Right lung (tissue), 5 donors: Measurements from ENCODE around the gene ZNF124. TPM values are rescaled to one million over a fixed set of nuclear protein-coding genes. Genes with fewer than 3 reads are reported as not detected.

Source experiments
- DNase-seq, 2 donors: peaks; one replicate each; pipeline ENCODE4 v3.0.0-alpha.2; 2013
- polyA plus RNA-seq, 5 donors: library from polyadenylated mRNA; unstranded; fragments of 120-200 nt; gene quantifications; one replicate each; pipeline versions ENCODE4 v1.2.1 to v1.2.3, GENCODE V29; 2013; ENCODE audit warnings: inconsistent platforms in 1 of 5, low replicate concordance in 1 of 5; ENCODE audit not compliant: insufficient read length in 5 of 5, insufficient read depth in 1 of 5

Gene ZNF124
- polyA plus RNA-seq, 5 donors: 12.4 to 16.0 (median 14.7) TPM

GRCh38 chr1:247113733-247114271, 58.0 kb downstream of the ZNF124 start:
- no peak for DNase-seq

- no peak for DNase-seq
These were observed 58.7 kb downstream of the ZNF124 start for GRCh38 chr1:247113094-247113497.

- DNase-seq: peak in 1 of 2 donors; percentile 3
These were observed 59.4 kb downstream of the ZNF124 start for GRCh38 chr1:247112479-247112781.

GRCh38 chr1:247111700-247112478, 59.9 kb downstream of the ZNF124 start:
- peak; percentile 60 to 64 for DNase-seq

- DNase-seq: no peak
These were observed 60.5 kb downstream of the ZNF124 start for GRCh38 chr1:247111259-247111699.

- no peak for DNase-seq
These were observed 61.1 kb downstream of the ZNF124 start for GRCh38 chr1:247110627-247111258.

- no peak for DNase-seq
These were observed 64.1 kb downstream of the ZNF124 start for GRCh38 chr1:247107694-247108093.

- DNase-seq: no peak
These were observed 65.9 kb downstream of the ZNF124 start for GRCh38 chr1:247105966-247106365.

Other genes starting within 250 kb of the ZNF124 start
- gene AHCTF1, start 240.1 kb downstream of the ZNF124 start, polyA plus RNA-seq: 10 to 100 TPM; 38.9 to 54.3 (median 49.5) TPM
- 1 to 10 TPM; 2.1 to 6.0 (median 4.0) TPM for gene ZNF695, start 164.0 kb downstream of the ZNF124 start, polyA plus RNA-seq
- 1 to 10 TPM; 4.8 to 8.4 (median 5.5) TPM for gene ZNF670, start 93.2 kb downstream of the ZNF124 start, polyA plus RNA-seq
- gene ZNF669, start 67.7 kb downstream of the ZNF124 start, polyA plus RNA-seq: 10 to 100 TPM in 3 of 5 donors, 1 to 10 TPM in 2; 7.4 to 14.8 (median 10.7) TPM
- gene VN1R5, start 84.1 kb upstream of the ZNF124 start, polyA plus RNA-seq: under 1 TPM in 1 of 5 donors, not detected in 4; 0.09 TPM
- gene ZNF496, start 159.8 kb upstream of the ZNF124 start, polyA plus RNA-seq: 10 to 100 TPM; 28.5 to 40.5 (median 37.4) TPM
- 1 to 10 TPM; 1.1 to 1.2 (median 1.2) TPM for gene NLRP3, start 244.2 kb upstream of the ZNF124 start, polyA plus RNA-seq